Measurements from ENCODE around the gene CLBA1.

The CLBA1 gene

DNA sequence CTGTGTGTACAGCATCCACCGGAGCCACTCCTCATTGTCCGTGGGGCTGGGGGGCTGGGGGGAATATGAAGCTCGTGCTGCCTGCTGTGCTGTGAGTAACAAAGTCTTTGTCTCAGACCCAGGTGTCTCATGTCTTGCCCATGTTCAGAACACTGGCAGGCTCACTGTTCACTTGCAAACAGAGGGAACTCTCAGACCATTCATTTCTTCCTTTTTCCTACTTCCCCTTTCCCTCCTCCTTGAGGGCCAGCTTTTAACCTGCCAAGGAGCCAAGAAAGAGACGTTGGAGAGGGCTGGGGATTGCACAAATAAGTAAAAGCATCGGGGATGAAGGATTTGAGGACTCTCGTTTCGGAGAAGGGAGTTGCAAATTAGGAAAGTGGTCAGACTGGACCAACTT is 58.1 kb downstream of the CLBA1 start:
- DNase-seq (ENCODE audit: low read depth in 1 of 2, low spot score in 1 of 2) = no peak
